COLO668 (cell line): ENCODE data around the gene DGLUCY.
"Not testable (repeated sequence)": the region's sequence is repeated elsewhere in the genome, so short reads cannot be mapped to it uniquely, and the experiment has no call there.

ENCODE experiments used
- DNase-seq: peaks from one replicate; lab custom pipeline; 2025; ENCODE audit not compliant: unreplicated experiment; lab: John Stamatoyannopoulos, UW

Gene DGLUCY

DNA sequence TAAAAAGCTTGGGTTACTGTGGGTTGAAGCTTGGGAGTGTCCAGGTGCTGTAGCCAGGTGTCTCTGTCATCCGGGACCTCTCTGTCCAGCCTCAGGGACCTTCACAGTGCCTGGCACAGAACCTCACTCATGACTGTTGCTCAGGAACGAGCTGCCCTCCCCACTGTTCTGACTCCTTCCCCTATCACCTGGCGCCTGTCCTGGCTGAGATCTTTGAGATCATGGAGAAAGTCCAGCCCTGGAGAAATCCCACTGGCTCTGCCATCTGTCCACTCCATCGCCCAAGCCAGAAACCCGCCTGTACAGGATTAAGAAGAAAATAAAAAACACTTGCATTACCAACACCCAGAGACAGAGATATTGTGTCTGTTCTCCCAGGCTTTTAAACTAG lies 53.5 kb downstream of the DGLUCY start:
- DNase-seq: no peak

DNA sequence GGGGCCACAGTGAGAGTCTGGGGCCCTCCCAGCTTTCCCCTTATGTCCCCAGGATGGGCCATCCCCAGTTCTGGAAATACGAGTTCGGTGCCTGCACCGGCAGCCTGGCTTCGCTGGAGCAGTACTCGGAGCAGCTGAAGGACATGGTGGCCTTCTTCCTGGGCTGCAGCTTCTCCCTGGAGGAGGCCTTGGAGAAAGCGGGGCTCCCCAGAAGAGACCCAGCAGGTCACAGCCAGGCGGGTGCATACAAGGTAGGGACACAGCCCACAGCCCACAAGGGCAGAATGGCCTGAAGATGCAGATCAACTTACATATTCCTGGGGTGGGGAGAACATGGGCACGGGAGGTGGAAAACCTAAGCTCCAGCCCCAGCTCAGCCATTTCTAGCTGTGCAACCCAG lies 56.1 kb downstream of the DGLUCY start:
- DNase-seq: no peak

DNA sequence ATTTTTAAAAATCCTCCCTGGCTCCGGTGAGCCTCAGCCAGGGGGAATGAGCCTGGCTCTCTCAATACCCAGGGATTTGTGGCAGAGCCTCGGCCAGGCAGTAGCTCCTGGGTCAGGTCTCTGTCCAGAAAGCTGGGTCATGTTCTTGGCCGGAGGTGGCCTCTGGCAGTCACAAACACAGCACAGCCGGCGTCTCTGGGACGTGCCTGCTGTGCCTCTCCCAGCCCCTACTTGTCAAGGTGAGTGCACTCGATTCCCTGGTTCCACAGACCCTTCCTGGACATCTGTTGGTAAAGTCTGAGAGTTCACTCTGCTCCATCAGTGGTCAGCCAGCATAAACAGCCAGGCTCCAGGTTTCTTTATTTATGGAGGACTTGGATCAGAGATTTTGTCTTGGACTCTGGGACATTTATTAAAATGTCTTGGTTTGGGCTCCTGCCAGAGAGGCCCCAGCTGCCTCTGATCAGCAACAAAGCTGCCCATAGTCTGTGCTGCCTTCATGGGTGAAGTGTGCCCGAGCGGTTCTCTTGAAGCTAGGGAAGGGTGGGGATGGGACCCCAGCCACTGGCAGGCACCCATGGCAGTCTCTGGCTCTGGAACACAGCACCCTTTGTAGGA lies 56.7 kb downstream of the DGLUCY start:
- no peak for DNase-seq

DNA sequence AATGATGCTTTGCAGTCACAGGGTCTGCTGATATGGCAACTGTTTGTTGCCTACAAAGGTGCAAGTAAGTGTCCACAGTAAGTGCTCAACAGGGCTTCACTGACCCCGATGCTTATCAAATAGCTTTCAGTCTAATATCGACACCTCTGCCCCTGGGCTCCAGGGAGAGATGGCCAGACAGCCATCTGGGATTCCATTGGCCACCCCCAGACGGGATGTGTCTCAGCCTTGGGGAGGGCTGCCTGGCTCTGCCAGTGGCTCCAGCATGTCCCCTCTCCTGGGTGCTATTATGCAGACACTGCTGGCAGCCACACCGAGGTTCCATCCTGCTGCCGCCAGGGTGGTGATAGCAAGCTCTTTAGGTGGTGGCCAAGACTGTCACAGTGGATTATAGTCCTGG lies 57.4 kb downstream of the DGLUCY start:
- DNase-seq: no peak

DNA sequence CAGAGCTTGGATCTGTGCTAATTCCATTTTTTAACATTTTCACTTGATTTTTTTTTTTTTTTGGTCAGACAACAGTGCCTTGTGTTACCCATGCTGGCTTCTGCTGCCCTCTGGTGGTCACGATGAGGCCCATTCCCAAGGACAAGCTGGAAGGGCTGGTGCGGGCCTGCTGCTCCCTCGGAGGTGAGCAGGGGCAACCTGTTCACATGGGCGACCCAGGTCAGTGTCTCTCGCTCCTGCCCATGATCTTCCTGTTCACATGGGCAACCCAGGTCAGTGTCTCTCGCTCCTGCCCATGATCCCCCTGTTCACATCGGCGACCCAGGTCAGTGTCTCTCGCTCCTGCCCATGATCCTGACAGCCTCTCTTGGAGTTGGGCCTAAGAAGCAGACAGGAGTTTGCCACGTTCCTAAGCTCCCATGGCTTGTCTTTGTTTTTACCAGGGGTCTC lies 59.4 kb downstream of the DGLUCY start:
- DNase-seq: peak; percentile 83

DNA sequence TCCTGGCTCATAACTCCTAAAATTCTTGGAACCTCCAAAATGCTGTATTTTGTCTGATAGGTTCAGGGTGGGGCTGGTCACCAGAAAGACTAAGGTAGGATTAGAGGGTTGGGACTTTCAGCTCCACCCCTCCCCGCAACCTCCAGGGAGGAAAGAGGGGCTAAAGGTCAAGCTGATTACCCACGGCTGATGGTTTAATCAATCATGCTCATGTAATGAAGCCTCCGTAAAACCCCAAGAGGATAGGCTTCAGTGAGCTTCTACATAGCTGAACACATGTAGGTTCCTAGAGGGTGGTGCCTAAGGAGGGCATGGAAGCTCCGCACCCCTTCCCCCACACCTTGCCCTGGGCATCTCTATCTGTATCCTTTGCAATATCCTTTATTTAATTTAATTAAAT lies 60.0 kb downstream of the DGLUCY start:
- DNase-seq: no peak

DNA sequence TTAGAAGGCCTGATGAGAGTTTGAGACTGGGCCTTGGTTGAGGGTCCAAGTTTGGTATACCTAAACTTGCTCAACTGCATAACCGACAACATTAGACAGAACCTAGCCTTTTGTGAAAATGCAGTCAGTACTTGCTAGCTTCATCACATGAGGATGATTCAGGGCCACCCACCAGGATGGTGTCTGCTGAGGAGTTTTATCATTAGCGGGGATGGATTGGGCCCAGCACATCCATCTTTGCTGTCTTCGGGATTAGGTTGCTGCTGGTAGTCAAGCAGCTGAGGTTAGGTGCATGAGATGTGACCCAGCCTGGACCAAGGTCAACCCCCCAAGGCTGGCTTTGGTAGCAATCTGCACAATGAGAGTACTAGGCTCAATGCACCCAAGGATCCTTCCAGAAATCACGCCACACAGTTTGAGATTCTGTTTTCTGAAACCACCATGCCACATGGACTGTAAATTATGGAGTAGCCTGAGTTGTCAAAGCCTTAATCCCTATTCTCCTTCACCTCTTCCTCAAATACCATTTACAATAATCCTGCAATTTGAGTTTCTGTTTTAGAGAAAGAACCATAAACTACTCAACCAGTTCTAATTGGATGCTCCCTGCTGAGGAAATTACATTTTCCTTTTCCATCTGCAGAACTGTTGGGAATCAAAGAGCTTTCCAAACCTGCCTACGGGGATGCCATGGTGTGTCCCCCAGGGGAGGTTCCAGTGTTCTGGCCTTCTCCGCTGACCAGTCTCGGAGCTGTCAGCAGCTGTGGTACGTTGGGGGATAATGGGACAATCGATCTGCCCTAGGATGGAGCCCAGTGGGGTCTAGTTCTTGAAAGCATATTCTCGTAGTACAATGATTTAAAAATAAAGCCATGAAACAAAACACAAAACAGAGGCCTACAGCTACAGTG lies 61.7 kb downstream of the DGLUCY start:
- DNase-seq: no peak

DNA sequence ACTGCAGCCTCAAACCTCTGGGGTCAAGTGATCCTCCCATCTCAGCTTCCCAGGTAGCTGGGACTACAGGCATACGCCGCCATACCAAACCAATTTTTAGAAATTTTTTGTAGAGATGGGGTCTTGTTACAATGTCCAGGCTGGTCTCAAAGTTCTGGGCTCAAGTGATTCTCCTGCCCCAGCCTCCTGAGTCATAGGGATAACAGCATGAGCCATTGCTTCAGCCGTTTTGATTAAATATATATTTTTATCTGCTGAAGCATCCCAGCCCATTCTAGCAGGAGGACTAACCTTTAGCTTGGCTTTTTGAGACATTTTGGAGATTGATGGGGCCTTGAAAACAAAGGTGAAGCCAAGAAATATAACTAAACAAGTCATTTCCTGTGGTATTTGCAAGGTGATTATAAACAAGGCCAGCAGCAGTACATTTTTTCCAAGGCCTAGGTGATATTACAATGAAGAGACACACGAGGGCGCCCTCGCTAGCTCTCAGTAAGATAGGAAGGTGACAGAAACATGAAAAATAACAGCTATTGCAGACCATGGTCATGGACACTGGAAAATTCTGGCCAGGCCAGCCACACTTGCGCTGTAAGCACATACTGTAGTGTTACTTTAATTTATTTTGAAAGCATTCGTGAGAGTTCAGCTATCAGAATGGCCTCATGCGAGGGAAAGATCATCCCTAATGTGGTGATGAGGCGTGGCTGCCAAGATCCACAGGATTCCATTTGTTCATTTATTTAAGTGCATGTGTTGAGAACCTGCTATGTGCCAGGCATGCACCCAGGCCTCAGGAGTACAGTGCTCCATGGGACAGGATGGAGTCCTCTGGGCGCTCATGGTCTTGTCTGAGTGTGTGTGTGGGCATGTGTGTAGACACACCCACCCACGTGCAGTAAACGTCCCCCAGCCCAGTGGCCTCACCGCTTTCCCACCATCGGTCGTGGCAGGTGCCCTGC lies 63.5 kb downstream of the DGLUCY start:
- peak; percentile 73 for DNase-seq

DNA sequence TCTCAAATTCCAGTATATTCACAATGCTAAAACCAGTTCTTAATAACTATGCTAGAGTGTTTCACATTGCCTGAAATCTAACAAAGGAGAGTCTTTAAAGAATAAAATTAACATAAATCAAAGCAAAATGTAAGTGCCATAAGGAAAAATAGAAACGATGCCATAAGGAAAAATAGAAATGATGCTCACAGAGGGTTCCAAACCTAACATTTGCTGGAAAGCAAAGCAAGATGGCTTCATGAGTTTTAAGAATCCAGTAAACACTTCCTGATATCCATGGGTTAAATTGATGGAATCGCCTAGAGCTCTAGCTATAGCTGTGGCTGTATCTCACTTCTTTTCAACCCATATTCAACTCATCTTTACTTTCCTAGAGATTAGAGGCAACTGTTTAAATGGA lies 66.7 kb downstream of the DGLUCY start:
- DNase-seq: no peak

DNA sequence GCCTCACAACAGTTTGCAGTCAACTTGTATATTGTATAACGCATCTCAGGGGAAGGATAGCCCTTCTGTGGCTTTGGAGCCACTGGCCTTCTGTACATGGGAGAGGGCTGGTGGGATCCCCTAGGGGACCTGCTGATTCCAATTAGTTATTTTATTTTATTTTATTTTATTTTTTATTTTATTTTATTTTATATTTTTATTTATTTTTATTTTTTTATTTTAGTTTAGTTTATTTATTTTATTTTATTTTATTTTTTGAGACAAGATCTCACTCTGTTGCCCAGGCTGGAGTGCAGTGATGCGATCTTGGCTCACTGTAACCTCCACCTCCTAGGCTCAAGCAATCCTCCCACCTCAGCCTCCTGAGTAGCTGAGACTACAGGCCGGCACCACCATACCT lies 68.9 kb downstream of the DGLUCY start:
- DNase-seq: not testable (repeated sequence)

DNA sequence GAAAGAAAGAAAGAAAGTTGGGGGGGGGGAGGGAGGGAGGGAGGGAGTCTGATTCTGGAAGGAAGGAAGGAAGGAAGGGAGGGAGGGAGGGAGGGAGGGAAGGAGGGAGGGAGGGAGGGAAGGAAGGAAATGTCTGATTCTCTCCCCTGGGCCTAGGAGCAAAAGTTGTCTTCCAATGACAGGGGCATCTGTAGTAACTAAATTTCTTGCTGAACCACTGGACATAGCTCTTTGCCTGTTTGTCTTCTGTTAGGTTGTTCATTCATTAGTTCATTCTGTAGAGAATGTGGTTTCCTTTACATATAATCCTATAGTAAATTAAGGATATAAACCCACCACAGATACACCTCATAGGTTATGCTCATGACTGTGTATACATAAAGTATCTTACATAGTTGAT lies 70.7 kb downstream of the DGLUCY start:
- no peak for DNase-seq

DNA sequence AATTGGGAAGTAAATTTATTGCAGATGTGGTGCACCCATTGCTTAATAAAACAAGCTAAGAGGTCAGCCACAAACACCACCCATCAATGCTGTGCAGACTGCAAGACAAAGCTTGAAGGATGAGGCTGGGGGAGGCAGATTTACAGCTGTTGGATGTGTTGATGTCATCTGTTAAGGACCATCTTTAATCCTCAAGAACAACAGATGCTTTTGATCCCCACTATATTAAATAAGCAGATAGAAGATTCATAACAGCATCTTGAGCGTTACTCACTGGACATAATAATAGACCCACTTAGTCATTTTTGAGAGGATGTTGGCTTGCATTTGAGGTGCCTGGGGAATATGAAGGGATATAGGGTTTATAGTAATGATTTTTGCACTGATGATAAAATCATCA lies 71.8 kb downstream of the DGLUCY start:
- DNase-seq: no peak

DNA sequence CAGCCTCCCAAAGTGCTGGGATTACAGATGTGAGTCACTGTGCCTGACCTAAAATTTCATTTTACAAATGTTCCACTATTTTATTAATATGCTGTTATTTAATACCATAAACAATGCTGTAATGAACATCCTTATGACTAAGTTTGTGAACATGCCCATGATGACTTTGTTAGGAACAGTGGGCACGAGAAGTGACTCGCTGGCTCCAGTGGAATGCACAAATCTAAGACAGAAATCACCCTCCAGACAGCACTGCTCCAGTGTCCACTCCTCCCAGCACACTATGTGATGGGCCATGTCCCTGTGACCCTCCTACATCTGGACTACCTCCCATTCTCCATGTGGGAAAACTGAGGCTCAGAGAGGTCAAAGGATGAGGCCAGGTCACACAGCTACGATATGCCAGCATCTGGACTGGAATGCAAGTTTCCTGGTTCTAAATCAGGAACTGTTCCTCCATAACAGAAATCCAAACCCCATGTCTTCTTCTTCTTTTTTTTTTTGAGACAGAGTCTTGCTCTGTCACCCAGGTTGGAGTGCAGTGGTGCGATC lies 72.7 kb downstream of the DGLUCY start:
- DNase-seq: no peak

DNA sequence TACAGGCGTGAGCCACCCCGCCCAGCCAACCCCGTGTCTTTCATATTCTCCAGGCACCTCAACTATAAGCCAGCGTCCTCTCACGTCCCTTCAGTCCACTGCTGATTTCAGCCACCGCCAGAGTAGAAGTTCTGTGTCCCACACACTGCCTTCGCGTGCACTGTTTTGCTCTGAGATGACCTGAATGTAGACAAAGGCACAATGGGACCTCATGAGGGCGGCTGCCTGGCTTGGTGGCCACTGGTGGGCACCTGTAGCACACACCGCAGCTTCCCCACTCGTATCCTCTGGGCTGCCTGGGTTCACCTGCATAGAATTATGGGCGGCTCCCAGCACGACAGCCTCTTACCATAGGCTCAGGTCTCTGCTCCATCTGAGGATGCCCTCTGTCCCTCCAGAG lies 73.4 kb downstream of the DGLUCY start:
- DNase-seq: no peak

DNA sequence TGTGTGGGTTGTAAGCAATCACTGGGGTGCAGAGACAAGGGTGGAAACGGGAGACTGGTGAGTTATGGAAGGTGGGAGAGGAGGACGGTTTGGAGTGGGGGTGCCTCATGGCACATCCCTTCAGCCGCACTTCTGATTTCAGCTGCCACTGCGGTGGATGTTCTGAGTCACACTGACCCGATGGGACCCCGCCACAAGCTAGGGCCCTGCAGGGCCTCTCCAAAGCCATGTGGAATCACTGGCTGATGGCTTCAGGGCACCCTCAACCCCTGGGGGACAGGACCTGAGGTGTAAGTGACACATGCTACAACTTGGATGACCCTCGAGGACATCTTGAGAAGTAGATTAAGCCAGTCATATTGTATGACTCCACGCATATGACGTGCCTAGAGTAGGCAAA lies 77.0 kb downstream of the DGLUCY start:
- DNase-seq: no peak

DNA sequence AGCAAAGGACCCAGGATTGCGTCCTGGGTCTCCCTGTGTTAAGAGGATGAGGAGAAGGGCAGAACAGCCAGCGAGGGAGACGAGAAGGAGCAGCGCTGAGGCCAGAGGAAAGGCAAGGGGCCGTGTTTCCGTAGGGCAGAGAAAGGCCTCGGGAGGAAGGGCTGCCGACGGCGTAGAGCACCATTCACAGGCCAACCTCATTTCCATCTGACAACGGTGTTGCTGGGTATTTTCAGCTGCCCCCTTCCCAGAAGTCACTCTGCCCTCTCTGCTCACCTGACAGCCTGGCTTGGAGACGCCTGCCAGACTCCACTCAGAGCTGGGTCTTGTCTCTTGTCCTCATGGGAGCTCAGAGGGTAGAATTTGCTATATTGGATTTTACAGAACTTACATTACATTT lies 79.2 kb downstream of the DGLUCY start:
- no peak for DNase-seq

DNA sequence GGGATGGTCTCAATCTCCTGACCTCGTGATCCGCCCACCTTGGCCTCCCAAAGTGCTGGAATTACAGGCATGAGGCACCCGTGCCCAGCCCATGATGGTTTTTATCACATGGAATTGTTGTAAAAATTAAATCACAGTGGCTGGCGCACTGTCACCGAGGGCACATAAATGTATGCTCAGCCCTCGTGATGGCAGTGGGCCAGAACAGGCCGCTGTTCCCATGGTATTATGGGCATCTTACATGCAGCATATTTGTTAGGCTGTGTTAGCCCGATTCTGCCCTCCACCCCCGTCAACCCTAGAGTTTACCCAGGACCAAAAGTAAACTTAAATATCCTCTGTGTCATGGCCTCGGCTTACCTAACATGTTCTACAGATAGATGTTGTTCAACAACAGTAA lies 82.0 kb downstream of the DGLUCY start:
- DNase-seq: no peak

DNA sequence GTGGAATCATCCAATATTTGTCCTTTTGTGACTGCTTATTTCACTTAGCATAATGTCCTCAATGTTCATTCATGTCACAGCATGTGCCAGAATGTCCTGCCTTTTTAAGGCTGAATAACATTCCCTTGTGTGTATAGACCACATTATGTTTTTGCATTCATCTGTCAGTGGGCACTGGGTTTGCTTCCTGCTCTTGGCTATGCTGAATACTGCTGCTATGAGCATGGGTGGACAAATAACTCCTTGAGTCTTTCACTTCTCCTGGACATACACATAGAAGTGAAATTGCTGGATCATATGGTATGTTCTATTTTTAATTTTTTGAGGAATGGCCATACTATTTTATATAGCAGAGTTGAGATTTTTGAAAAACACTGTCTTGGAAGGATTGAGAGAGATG lies 83.8 kb downstream of the DGLUCY start:
- no peak for DNase-seq

DNA sequence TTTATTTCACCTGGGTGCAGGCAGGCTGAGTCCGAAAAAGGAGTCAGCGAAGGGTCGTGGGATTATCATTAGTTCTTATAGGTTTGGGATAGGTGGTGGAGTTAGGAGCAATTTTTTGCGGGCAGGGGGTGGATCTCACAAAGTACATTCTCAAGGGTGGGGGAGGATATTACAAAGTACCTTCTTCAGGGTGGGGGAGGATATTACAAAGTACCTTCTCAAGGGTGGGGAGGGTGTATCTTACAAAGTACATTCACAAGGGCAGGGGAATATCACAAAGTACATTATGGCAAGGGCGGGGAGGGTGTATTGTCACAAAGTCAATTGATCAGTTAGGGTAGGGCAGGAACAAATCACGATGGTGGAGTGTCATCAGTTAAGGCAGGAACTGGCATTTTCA lies 86.9 kb downstream of the DGLUCY start:
- DNase-seq: not testable (repeated sequence)

DNA sequence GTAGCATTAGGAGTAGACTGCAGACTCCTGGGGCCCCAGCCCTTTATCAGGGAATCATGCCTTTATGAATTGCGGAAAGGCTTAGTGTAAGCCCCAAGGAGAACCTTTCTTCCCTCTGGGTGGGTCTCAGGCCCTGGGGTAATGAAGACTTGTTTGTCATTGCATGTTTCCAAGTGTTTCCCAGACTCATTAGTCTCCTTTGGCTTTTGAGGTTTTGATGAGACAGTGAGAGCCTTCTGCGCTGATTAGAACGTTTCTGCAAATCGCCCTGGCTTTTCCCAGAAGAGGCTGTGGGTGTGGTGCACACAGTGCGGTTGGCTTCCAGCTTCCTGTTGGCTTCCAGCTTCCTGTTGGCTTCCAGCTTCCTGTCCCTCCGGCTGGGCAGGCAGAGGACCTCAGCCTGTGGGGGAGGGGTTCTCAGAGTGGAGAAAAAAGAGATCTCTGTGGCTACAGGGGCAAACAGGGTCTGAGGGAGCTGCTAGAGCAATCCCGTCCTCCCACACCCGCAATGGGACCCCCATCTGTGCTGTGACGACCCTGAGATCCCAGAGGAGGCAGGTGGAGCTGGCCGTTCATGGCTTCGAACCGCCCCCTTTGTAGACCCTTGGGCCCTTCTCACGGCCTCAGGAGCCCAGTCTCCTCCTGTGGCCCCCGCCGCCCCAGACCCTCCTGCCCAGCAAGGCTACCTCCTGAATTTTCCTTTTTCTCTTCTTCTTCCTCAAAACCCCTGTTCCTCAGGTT lies 88.5 kb downstream of the DGLUCY start:
- DNase-seq: no peak
